ENCODE measurements around the gene OGDHL.

OGDHL gene

DNA sequence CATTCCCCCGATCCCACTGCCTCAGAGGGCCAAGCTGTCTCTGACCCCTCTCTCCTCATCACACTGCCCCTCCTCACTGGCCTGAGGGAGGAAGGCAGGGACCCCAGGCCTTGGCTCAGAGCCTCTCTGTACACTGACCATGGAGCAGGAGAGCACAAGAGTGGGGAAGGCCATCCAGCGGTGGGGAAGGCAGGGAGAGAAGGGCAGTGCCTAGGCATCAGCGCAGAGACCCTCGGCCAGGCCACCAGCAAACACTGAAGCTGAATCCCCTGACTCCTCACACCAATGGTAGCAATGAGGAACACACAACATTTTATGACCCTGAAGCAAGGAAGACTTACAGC, 14.8 kb downstream of the OGDHL start:
- no peak overlapping the region for H3K14ac ChIP-seq (ENCODE audit: low read length)
- H3K4me2 ChIP-seq (ENCODE audit: insufficient read depth, low read length, poor library complexity, severe bottlenecking): no peak overlapping the region
- H2BK15ac ChIP-seq (ENCODE audit: low read length): no peak overlapping the region
- no peak overlapping the region for H3K4ac ChIP-seq (ENCODE audit: low read length)
- H3K27me3 ChIP-seq (ENCODE audit: control insufficient read depth in 3 of 3, insufficient read depth in 3 of 3, low read depth in 1 of 3, low read length in 3 of 3): no peaks in the 10 kb centered on the region
- H4K8ac ChIP-seq (ENCODE audit: low read depth, low read length): no peak overlapping the region
- no peak overlapping the region for H3K4me3 ChIP-seq (ENCODE audit: low read length in 2 of 2)
- H2BK120ac ChIP-seq (ENCODE audit: low read depth, low read length): no peak overlapping the region
- no peaks in the 10 kb centered on the region for H3K79me1 ChIP-seq (ENCODE audit: low read depth, low read length)
- H2AK5ac ChIP-seq (ENCODE audit: low read depth, low read length): no peak overlapping the region
- H2BK5ac ChIP-seq (ENCODE audit: low read length): no peak overlapping the region
- H3K9ac ChIP-seq (ENCODE audit: low read depth, low read length, poor library complexity): no peak overlapping the region
- DNase-seq (ENCODE audit: low spot score): no peak
- H3K36me3 ChIP-seq (replicated peaks in 1 of 2; ENCODE audit: control insufficient read depth in 2 of 2, insufficient read depth in 2 of 2, low read length in 2 of 2): peaks cover 0 to 3% of the 10 kb centered on the region in 2 donors
- H4K91ac ChIP-seq (ENCODE audit: low read depth, low read length, poor library complexity): no peak overlapping the region
- no peak overlapping the region for H2AFZ ChIP-seq (ENCODE audit: low read length)
- no peaks in the 10 kb centered on the region for H3K9me3 ChIP-seq (replicated peaks in 1 of 2; ENCODE audit: control insufficient read depth in 2 of 2, insufficient read depth in 1 of 2, low read depth in 1 of 2, low read length in 2 of 2)
- H3K4me1 ChIP-seq (ENCODE audit: control insufficient read depth in 2 of 2, insufficient read depth in 1 of 2, low read depth in 1 of 2, low read length in 2 of 2): no peaks in the 10 kb centered on the region
- no peak overlapping the region for H3K18ac ChIP-seq (ENCODE audit: low read length)
- WGBS, 2 donors (ENCODE audit: extremely low coverage in 2 of 2, insufficient read length in 2 of 2, insufficient replicate concordance in 1 of 2): no CpG with 5 or more reads among the region's 4 CpGs
- no peak overlapping the region for H2BK12ac ChIP-seq (ENCODE audit: low read length)
- H3K27ac ChIP-seq (replicated peaks; ENCODE audit: low read length): no peak overlapping the region
- peak overlapping the region; percentile 89 for H3K23ac ChIP-seq (ENCODE audit: low read depth, low read length, poor library complexity)

GRCh38 chr10:49746626-49747302, 15.4 kb downstream of the OGDHL start:
- peak overlapping the region; percentile 89 for H3K23ac ChIP-seq (ENCODE audit: low read depth, low read length, poor library complexity)
- WGBS, 2 donors (ENCODE audit: extremely low coverage in 2 of 2, insufficient read length in 2 of 2, insufficient replicate concordance in 1 of 2): no CpG with 5 or more reads among the region's 20 CpGs
- H3K36me3 ChIP-seq (replicated peaks in 1 of 2; ENCODE audit: control insufficient read depth in 2 of 2, insufficient read depth in 2 of 2, low read length in 2 of 2): peaks cover 0 to 3% of the 10 kb centered on the region in 2 donors

DNA sequence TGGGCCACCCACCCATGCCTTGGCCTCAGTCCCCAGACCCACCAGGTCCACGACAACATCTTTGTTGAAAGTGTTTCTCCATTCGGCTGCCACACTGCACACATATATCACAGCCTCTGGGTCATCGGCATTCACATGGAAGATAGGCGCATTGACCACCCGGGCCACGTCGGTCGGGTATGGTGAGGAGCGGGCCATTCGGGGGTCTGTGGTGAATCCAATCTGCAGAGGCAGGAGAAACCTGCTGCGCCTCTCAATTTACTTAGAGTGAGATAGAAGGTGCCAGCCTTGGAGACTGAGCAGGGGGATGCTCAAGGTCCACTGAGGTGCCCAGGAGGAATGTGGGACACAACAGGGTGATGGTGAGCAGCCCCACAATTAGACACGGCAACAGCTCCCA, 16.4 kb downstream of the OGDHL start:
- Histone ChIP-seq H4K91ac (ENCODE audit: low read depth, low read length, poor library complexity) (no peak overlapping the region), H3K14ac (ENCODE audit: low read length) (no peak overlapping the region), H3K4ac (ENCODE audit: low read length) (no peak overlapping the region), H3K23ac (ENCODE audit: low read depth, low read length, poor library complexity) (peak overlapping the region; percentile 71), H2BK15ac (ENCODE audit: low read length) (no peak overlapping the region), H3K18ac (ENCODE audit: low read length) (no peak overlapping the region), H2AFZ (ENCODE audit: low read length) (no peak overlapping the region), H3K4me2 (ENCODE audit: insufficient read depth, low read length, poor library complexity, severe bottlenecking) (no peak overlapping the region), H4K8ac (ENCODE audit: low read depth, low read length) (no peak overlapping the region), H3K27me3 (ENCODE audit: control insufficient read depth in 3 of 3, insufficient read depth in 3 of 3, low read depth in 1 of 3, low read length in 3 of 3) (peaks cover 0 to 2% (median 0%) of the 10 kb centered on the region in 3 experiments), H2BK5ac (ENCODE audit: low read length) (no peak overlapping the region), H3K79me1 (ENCODE audit: low read depth, low read length) (peaks cover 4% of the 10 kb centered on the region), H3K4me1 (ENCODE audit: control insufficient read depth in 2 of 2, insufficient read depth in 1 of 2, low read depth in 1 of 2, low read length in 2 of 2) (no peaks in the 10 kb centered on the region), H3K9ac (ENCODE audit: low read depth, low read length, poor library complexity) (no peak overlapping the region), H2BK12ac (ENCODE audit: low read length) (no peak overlapping the region), H3K9me3 (replicated peaks in 1 of 2; ENCODE audit: control insufficient read depth in 2 of 2, insufficient read depth in 1 of 2, low read depth in 1 of 2, low read length in 2 of 2) (peaks cover 0 to 5% of the 10 kb centered on the region in 2 donors), H3K4me3 (ENCODE audit: low read length in 2 of 2) (no peak overlapping the region), H2AK5ac (ENCODE audit: low read depth, low read length) (no peak overlapping the region), H2BK120ac (ENCODE audit: low read depth, low read length) (no peak overlapping the region), H3K27ac (replicated peaks; ENCODE audit: low read length) (no peak overlapping the region), H3K36me3 (replicated peaks in 1 of 2; ENCODE audit: control insufficient read depth in 2 of 2, insufficient read depth in 2 of 2, low read length in 2 of 2) (peaks cover 0 to 3% of the 10 kb centered on the region in 2 donors)
- no peak for DNase-seq (ENCODE audit: low spot score)
- WGBS, 2 donors (ENCODE audit: extremely low coverage in 2 of 2, insufficient read length in 2 of 2, insufficient replicate concordance in 1 of 2): no CpG with 5 or more reads among the region's 12 CpGs

More at GRCh38 chr10:49746626-49747302, 15.4 kb downstream of the OGDHL start:
- Histone ChIP-seq H2BK15ac (ENCODE audit: low read length) (peak overlapping the region; percentile 75), H4K8ac (ENCODE audit: low read depth, low read length) (peak overlapping the region; percentile 43), H2BK5ac (ENCODE audit: low read length) (peak overlapping the region; percentile 66), H3K18ac (ENCODE audit: low read length) (peak overlapping the region; percentile 78), H3K27me3 (ENCODE audit: control insufficient read depth in 3 of 3, insufficient read depth in 3 of 3, low read depth in 1 of 3, low read length in 3 of 3) (no peaks in the 10 kb centered on the region), H2AK5ac (ENCODE audit: low read depth, low read length) (peak overlapping the region; percentile 13), H3K4me3 (ENCODE audit: low read length in 2 of 2) (no peak overlapping the region), H3K79me1 (ENCODE audit: low read depth, low read length) (peaks cover under 1% of the 10 kb centered on the region), H4K91ac (ENCODE audit: low read depth, low read length, poor library complexity) (no peak overlapping the region), H3K27ac (replicated peaks; ENCODE audit: low read length) (no peak overlapping the region), H3K4me1 (ENCODE audit: control insufficient read depth in 2 of 2, insufficient read depth in 1 of 2, low read depth in 1 of 2, low read length in 2 of 2) (no peaks in the 10 kb centered on the region), H2BK12ac (ENCODE audit: low read length) (peak overlapping the region; percentile 82), H2BK120ac (ENCODE audit: low read depth, low read length) (no peak overlapping the region), H3K4me2 (ENCODE audit: insufficient read depth, low read length, poor library complexity, severe bottlenecking) (no peak overlapping the region), H3K14ac (ENCODE audit: low read length) (peak overlapping the region; percentile 82), H2AFZ (ENCODE audit: low read length) (no peak overlapping the region), H3K9ac (ENCODE audit: low read depth, low read length, poor library complexity) (no peak overlapping the region), H3K4ac (ENCODE audit: low read length) (peak overlapping the region; percentile 76), H3K9me3 (replicated peaks in 1 of 2; ENCODE audit: control insufficient read depth in 2 of 2, insufficient read depth in 1 of 2, low read depth in 1 of 2, low read length in 2 of 2) (peaks cover 0 to 3% of the 10 kb centered on the region in 2 donors)
- DNase-seq (ENCODE audit: low spot score): no peak

GRCh38 chr10:49744924-49745605, 17.1 kb downstream of the OGDHL start:
- Histone ChIP-seq H3K14ac (ENCODE audit: low read length) (no peak overlapping the region), H4K91ac (ENCODE audit: low read depth, low read length, poor library complexity) (no peak overlapping the region), H4K8ac (ENCODE audit: low read depth, low read length) (no peak overlapping the region), H3K4ac (ENCODE audit: low read length) (peak overlapping the region; percentile 66), H3K36me3 (replicated peaks in 1 of 2; ENCODE audit: control insufficient read depth in 2 of 2, insufficient read depth in 2 of 2, low read length in 2 of 2) (peaks cover 0 to 3% of the 10 kb centered on the region in 2 donors), H2AK5ac (ENCODE audit: low read depth, low read length) (no peak overlapping the region), H3K79me1 (ENCODE audit: low read depth, low read length) (peaks cover 4% of the 10 kb centered on the region), H2AFZ (ENCODE audit: low read length) (no peak overlapping the region), H3K18ac (ENCODE audit: low read length) (peak overlapping the region; percentile 38), H3K27ac (replicated peaks; ENCODE audit: low read length) (no peak overlapping the region), H3K4me2 (ENCODE audit: insufficient read depth, low read length, poor library complexity, severe bottlenecking) (no peak overlapping the region), H2BK12ac (ENCODE audit: low read length) (no peak overlapping the region), H3K9ac (ENCODE audit: low read depth, low read length, poor library complexity) (no peak overlapping the region), H2BK120ac (ENCODE audit: low read depth, low read length) (no peak overlapping the region), H3K4me1 (ENCODE audit: control insufficient read depth in 2 of 2, insufficient read depth in 1 of 2, low read depth in 1 of 2, low read length in 2 of 2) (no peaks in the 10 kb centered on the region), H3K9me3 (replicated peaks in 1 of 2; ENCODE audit: control insufficient read depth in 2 of 2, insufficient read depth in 1 of 2, low read depth in 1 of 2, low read length in 2 of 2) (peaks cover 0 to 5% of the 10 kb centered on the region in 2 donors), H2BK5ac (ENCODE audit: low read length) (no peak overlapping the region), H2BK15ac (ENCODE audit: low read length) (no peak overlapping the region), H3K27me3 (ENCODE audit: control insufficient read depth in 3 of 3, insufficient read depth in 3 of 3, low read depth in 1 of 3, low read length in 3 of 3) (peaks cover 0 to 2% (median 0%) of the 10 kb centered on the region in 3 experiments), H3K23ac (ENCODE audit: low read depth, low read length, poor library complexity) (peak overlapping the region; percentile 65), H3K4me3 (ENCODE audit: low read length in 2 of 2) (no peak overlapping the region)
- DNase-seq (ENCODE audit: low spot score): no peak
- no CpG with 5 or more reads among the region's 13 CpGs for WGBS, 2 donors (ENCODE audit: extremely low coverage in 2 of 2, insufficient read length in 2 of 2, insufficient replicate concordance in 1 of 2)
